Measurements from ENCODE around the gene MRC2. TPM values are rescaled to one million over a fixed set of nuclear protein-coding genes. Genes with fewer than 3 reads are reported as not detected.

MRC2 gene
- total RNA-seq, 2 donors from 2014 or later, result 57.5 to 60.6 TPM

DNA sequence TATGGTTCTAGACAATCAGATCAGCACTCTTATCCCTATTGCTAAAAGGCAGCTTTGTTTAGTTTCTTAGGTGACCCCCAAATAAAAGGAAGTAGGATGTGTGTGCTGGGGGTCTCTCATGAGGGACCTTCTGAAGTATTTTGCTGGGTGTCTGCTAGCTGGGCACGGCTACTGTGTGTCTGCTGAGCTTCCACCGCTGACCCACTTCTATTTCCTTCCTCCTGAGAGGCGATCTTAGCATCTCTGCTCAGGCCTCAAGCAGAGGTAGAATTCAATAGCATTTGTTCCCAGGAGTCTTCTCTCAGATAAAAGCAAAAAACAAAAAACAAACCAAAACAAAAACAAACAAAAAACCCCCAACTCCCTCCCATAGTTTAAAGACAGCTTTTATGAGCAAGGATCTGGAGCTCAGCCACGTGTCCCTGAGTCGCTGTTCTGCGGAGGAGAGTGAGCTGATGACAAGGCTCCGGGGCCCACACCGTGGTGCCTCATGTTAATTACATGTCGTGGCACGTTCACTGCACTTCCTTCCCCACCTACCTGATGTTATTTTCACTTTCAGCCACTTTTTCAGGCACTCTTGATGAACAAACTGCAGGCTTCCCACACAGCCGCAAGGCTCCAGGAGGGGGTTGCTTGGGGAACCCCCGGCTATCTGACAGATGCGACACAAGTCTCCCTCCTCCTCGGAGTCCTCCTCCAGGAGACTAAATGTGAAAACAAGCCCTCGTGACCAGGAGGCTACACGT is 97.1 kb downstream of the MRC2 start:
- DNase-seq, result no peak
- peak in 1 of 2 donors; percentile 53 for ATAC-seq
- intact Hi-C loops (cut with DNase I), result no loop called here

DNA sequence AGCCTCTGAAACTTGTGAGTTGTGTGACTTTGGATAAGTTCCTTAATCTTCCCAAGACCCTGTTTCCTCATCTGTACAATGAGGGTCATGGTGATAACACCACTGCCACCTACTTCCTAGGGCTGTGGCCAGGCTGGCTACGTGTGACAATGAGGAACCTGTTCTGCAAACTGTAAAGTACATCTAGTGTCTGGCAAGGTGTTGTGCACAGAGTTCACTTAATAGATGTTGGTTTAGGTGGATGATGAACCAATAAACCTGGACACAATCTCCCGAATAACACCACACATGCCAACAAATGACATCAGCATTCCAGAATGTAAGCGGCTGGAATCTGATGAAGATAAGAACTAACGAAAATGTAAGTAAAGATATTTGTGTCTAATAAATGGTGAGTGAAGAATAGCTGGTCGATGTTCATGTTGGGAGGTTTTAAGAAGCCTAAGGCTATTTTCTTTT is 98.3 kb downstream of the MRC2 start:
- intact Hi-C loops (cut with DNase I), result no loop called here
- ATAC-seq, result peak in 1 of 2 donors; percentile 26
- no peak for DNase-seq

DNA sequence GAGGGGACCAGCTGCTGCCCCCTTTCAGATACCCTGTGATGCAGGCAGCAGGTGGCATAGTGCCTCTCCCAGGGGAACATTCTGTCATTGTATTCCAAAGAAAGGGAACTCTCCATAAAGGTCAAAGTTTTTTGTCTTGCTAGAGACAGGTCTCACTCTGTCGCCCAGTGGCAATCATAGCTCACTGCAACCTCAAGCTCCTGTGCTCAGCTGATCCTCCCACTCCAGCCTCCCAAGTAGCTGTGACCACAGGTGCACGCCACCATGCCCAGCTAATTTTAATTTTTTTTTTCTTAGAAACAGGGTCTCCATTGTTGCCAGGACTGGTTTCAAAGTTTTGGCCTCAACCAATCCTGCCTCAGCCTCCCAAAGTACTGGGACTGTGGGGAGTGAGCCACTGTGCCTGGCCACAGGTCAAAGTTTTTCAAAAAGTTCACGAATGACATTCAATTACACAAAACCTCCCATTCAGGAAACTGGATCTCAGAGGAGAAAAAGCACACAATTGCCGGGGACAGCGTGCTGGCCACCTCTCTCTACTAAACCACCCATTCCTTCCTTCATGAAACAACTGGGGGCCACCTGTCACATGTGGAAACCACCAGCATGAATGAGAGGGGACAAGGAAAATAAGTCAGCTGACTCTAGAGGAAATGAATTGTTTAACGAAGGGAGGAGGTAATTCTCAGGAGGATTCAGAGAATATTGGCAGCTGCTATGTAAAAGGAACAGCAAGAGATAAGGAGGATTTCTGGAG is 100.6 kb downstream of the MRC2 start:
- DNase-seq (no peak), ATAC-seq (no peak)
- intact Hi-C loops (cut with DNase I), result no loop called here

DNA sequence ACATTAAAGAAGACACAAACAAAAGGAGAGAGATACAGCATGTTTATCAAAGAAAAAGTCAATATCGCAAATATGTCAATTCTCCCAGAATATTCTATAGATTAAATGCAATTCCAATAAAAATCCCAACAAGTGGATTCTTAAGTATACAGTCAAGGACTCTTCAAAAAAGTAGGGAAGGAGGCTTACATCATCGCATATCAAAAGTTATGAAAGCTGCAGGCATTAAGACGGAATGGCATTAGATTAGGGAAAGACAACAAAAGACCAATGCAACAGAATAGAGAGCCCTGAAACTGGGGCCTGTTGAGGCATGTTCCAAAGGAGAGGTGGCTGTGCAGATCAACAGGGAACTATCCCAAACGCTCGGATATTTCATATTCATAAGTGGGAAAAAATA is 104.7 kb downstream of the MRC2 start:
- intact Hi-C loops (cut with DNase I), result no loop called here
- no peak for ATAC-seq
- DNase-seq, result no peak

DNA sequence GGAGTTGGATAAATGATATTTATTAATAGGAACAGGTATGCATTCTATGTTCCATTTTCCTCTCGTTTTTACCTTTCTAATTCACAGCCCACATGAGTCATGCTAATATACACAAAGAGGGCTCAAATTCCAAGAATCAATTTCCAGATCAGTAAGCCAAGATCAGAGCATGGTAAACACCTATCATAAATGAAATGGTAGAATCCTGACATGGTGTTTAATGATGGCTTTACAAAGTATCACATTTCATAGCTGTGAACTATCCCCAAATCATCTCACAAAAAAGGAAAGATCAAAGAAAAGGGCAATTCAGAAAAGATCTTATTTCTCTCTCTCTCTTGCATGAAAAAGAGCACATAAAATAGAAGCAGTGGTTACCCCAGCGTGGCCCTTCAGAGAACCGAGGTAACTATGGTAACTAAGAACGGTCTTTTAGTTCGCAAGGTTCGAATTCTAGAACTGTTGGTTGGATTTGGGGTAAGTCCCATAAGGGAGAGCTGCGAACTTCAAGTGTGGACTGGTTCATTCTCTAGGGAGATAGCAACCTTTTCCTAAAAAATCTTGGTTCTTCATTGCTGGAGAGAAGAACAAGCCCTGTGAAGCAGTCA is 107.7 kb downstream of the MRC2 start:
- DNase-seq (no peak), ATAC-seq (no peak)
- intact Hi-C loops (cut with DNase I), result no loop called here

DNA sequence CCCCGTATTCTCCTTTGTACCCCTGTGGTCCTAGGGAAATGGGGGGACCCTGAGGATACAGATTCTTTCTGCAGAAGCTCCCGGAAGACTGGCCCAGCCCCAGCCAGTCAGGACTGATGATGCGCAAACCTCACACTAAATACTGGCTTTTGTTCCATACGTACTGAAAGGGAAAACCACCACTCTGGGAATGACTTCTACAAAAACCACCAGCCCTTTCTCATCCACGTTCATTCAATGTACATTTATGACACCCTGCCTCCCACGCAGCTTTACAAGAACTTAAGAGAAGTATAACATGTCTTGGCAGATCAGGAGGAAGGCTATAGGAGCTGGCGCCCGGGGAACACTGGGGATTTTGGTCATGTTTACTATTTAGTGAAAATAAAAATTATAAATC is 110.0 kb downstream of the MRC2 start:
- no peak for ATAC-seq
- DNase-seq, result no peak
- intact Hi-C loops (cut with DNase I), result no loop called here

DNA sequence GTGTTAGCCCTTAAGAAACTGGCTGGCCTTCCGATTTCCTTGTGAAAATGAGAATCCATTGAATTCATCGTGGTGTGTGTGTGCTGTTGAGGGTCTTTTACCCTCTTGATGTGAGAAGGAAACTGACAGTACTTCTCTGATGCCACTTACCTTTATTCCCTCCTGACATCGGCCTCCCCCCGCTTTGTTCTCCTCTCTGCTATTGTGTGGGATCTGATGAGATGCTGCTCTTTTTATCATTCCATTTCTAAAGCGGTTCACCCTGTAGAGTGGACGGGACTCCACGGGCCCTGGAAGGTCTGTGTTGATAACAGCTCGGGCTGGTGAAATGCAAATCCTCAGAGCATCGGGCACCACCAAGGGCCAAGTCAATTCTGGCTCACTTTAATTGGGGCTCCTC is 110.8 kb downstream of the MRC2 start:
- ATAC-seq (no peak), DNase-seq (no peak)
- intact Hi-C loops (cut with DNase I), result no loop called here

DNA sequence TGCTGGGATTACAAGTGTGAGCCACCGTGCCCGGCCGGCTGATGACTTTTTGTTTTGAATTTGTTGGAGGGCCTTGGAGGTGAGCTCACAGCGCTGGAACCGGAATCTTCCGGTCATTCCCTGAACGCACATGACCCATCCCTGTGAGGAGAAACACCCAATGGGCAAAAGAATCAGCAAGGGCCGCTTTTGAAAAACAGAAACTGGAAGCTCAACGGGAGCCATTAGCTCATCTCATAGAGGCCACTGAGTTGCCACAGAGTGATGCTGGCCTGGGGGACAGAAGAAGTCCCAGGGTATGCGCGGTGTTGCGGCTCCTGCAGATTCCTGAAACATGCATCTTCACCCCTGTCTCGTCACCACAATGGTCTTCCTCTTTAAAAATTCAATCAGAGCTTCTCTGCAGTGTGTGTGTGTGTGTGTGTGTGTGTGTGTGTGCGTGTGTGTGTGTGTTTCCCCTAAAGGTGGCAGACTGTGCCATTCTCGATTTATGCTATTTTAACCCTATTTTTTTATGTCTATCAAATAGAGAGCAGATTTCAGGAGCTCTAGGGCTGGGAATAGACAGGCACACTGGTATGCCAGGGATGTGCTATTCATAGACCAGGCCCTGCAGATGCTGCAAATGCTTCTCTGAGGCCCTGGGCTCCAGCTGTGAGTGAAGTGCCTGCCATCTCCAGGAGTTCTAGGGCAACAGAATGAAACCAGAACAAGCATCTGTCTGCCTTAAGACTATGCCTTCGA is 112.3 kb downstream of the MRC2 start:
- DNase-seq (no peak), ATAC-seq (peak in 1 of 2 donors; percentile 63)
- intact Hi-C loops (cut with DNase I), result no loop called here

DNA sequence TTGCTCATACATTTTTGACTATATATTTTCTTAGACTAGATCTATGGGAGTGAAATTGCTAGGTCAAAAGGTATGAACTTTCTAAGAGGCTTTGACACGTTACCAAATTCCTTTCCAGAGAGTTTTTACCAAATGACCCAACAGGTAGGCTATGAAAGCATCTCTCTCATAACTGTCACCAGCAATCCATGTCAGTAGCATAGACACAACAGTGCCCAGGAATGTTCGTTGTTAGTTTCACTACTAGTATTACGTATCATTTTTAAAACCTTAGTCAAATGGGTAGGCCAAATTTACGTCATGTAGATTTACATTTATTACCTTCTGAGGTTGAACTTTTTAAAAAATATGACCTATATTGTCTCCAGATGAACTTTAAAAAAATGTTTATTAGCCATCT is 113.8 kb downstream of the MRC2 start:
- no peak for DNase-seq
- intact Hi-C loops (cut with DNase I), result no loop called here
- no peak for ATAC-seq

Other genes with a start within 250 kb of the MRC2 start
- not detected for gene EFCAB3, start 247.1 kb upstream of the MRC2 start, total RNA-seq
- 10 to 100 TPM; 16.3 to 17.6 TPM for gene METTL2A, start 203.8 kb upstream of the MRC2 start, total RNA-seq
- gene TLK2, start 148.8 kb upstream of the MRC2 start, total RNA-seq, result 10 to 100 TPM; 25.5 to 26.1 TPM
- gene MARCHF10, start 180.6 kb downstream of the MRC2 start, total RNA-seq, result not detected

Data from left cardiac atrium (tissue), 4 donors.